Measurements from ENCODE around the gene CDKN2AIP.
"Not testable (repeated sequence)": the region's sequence is repeated elsewhere in the genome, so short reads cannot be mapped to it uniquely, and the experiment has no call there.

The CDKN2AIP gene

DNA sequence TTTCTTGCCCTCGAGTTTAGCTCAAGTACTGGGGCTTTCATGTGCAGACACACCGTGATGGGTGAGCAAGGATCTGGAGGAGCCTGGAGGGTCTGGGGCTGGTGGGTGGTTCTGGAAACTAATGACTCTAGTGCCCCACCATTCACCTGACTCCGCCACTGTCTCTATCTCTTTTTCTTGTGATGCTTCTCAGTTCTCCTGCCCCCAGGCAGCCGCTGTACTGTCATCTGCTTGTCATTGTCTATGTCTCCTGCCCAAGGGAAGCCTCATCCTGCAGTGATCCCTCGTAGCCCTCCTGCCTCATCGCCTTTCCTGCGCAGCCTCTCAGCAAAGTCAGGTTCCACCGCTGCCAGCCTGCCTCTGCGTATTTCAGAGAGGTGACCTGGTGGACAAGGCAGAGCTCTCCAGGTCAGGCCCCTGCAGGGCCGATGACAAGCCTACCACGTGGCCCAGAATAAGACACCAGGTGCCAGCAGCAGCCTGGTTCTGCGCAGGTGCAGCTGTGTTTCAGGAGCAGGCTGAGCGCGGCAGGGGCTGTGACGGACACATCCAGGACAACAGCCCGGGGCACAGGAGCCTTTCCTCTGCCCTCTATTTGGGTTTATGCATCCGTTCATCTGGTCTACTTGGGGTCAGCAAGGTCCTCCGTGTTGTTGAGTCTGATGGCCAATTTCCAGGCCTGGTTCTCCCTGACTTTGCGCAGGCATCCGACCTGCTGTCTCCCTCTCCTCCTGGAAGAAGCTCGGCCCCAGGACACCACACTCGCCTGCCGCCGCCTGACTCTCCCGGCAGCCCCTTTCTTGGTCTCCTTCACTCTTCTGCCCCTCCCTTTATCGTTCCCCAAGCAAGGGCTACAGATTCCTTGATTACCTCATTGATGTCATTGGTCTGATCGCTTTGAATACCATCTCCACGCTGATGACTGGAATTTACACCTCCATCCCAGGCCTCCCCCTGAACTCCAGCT lies 30.9 kb upstream of the CDKN2AIP start:
- DNase-seq = no peak

DNA sequence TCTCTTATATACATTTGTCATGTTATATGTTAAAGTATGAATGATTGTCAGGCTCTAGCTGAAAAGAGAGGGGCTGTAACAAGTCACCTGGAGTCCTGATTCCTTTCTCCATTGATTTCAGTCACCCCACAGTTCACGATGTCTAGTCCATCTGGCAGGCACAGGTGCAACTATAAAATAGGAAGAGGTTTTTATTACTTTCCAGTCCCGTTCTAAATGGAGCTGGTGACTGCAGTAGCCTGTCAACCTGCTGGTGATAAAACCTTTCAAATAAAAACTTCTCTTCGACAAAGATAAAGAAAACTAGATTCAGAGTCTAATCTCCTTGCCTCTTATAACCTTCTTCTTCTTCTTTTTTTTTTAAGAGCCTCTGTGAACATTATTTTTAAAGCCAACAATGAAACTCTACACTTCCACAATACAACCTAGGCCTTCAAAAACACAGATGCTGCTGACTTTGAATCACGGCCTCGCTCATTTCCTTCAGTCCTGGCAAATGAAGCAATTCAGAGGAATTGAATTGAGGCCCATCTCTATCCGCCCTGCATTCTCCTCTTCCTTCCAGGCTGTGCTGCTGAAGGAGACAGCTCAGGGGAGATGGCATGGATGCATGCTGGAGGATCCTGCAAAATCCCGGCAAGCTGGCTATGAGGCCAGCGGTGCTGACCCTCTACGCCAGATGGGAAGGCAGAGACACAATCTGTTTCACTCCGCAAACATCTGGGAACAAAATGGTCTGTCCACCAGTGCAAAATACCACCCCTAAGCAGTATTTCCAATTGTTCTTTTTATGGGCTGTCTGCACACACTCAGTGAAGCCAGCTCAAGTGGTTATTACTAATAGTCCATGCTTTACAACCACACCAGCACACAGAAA lies 27.3 kb upstream of the CDKN2AIP start:
- peak; percentile 33 for DNase-seq

DNA sequence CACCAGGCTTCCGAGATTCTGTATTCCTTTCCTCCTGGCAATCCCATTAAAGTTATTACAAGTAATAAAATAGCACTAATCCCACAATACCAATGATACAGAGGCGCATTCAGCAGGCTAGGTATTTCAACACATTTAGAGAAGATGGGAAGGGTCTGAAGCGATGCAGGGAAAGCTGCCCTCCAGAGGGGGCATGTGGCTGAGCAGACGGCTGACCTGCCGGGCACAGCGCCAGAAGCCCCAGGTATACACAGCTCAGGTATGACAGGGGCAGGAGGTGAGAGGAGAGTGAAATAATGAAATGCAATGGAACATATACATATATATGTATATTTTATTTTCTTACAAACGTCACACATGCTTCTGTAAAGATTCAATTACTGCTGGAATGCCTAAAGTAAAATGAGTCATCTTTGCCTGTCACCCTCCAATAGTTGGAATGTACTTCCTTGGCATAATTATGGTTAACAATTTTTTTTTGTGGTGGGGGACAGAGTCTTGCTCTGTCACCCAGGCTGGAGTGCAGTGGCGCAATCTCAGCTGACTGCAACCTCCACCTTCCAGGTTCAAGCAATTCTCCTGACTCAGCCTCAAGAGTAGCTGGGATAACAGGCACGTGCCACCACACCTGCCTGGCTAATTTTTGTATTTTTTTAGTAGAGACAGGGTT lies 21.3 kb upstream of the CDKN2AIP start:
- no peak for DNase-seq

DNA sequence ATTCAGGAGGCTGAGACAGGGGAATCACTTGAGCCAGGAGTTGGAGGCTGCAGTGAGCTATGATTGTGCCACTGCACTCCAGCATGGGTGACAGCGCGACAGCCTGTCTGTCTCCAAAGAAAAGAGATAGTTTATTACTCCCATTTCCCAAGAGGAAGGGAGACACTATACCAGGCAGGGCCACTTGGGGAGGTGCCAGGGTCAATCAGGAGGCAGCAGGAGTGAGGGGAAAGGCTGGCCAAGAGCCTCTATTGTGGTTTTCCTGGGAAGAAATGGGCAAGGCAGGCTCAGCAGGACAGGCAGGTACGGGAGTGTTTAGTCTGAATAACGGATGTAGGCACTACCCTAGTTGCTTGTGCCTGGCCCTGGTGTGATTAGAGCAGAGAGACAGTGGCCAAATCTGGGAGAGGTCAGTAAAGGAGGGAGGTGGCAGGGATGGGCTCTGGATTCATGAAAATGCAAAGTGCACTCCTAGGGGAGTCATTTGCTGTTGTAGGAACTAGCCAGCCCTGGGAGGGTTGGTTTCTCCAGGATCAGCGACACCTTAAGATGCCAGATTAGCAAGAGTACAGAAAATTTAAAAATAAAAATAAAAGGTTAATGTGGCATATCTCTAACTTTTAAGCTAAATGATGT lies 20.2 kb upstream of the CDKN2AIP start:
- DNase-seq = no peak

DNA sequence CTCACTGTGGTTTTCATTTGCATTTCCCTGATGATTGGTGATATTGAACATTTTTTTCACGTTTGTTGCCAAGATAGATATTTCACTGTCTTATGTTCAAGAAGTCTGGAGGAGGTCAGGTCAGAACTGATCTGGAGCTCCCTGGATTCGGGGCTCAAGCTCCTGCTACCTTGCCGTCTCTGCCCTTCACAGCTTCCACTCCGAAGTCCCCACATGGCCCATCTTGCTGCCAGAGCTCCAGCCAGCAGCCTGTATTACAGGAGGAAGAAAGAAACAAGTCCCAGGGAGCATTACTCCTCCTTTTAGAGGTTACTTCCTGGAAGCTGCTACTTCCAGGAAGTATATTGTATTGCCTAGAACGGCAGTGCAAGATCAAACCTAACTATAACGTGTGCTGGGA lies 17.9 kb upstream of the CDKN2AIP start:
- DNase-seq = no peak

DNA sequence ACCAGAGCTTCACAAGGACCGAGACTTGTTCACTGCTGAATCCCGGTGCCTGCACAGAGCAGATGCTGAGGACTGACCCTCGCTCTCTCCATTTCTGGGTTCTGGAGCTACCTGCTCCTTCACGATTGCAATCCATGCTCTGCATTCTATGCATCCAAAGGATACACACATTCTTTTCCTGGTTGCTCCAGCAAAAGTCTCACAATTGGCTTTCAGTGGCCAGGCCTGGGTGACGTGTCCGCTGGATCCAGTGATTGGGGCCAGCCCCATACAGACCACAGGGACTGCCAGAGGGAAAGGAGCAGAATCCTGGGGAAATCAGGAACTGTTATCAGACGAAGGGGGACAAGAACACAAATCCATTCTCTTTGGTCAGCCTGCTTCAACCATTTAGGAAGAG lies 14.9 kb upstream of the CDKN2AIP start:
- no peak for DNase-seq

DNA sequence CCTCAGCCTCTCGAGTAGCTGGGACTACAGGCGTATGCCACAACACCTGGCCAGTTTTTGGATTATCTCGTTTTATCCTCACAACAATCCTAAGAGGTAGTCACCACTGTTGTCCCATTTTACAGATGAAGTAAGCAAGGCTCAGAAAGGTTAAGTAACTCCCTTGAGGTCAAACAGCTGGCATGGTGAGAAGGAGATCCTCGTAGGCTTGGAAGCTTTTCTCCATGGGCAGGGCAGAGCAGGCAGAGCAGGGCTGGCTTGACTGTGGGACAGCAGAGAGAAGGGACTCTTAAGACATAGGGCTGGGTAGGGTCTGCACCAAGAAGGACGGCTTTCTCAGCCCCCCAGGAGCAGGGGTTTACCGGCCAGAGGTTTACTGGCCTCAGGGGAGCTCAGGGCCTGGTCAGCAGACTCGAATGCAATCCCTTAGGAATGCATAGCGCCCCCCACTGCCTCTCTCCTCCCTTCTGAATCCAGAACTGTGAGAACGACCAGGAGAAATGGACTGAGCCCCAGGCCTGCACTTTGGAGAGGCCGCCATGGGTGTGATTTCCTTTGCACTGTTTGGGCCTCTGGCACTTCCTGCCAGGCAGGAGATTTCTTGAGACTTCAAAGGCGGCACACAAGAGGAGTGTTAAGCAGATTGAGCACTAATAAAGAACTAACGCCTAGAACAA lies 14.0 kb upstream of the CDKN2AIP start:
- DNase-seq = no peak

DNA sequence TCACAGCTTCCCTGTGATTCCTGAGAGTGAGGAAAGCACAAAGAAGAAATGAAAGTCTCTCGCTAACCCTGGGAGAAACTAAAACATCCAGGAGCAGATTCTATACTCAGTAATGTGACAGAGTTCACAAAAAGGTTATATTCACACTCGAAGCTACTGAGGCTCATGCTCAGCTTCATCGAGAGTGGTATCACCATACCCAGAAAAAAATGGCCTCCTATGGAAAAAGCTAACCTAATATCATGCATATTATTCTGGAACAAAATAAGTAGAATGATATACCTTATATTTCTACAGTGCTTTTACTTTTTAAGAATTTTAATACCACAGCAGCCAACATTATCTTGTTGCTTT lies 13.5 kb upstream of the CDKN2AIP start:
- DNase-seq = no peak

DNA sequence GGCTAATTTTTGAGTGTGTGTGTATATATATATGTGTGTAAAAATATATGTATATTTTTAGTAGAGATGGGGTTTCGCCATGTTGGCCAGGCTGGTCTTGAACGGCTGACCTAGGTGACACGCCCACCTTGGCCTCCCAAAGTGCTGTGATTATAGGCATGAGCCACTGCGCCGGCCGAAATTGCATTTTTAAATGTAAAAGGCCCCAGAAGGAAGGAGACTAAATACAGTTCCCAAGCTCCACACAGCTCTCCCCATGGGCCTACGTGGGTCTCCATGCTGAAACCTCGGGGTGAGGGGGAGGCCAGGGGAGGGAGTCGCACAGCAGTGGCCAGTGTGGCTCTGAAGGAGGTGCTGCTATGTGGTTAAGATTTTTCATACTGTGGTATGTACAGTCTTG lies 12.8 kb upstream of the CDKN2AIP start:
- DNase-seq = no peak

DNA sequence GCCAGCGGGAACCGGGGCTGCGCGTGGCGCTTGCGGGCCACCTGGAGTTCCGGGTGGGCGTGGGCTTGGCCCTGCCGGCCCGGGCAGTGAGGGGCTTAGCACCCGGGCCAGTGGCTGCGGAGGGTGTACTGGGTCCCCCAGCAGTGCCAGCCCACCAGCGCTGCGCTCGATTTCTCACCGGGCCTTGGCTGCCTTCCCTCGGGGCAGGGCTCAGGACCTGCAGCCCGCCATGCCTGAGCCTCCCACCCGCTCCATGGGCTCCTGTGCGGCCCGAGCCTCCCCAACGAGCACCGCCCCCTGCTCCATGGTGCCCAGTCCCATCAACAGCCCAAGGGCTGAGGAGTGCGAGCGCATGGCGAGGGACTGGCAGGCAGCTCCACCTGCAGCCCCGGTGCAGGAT lies 11.3 kb upstream of the CDKN2AIP start:
- DNase-seq = not testable (repeated sequence)

DNA sequence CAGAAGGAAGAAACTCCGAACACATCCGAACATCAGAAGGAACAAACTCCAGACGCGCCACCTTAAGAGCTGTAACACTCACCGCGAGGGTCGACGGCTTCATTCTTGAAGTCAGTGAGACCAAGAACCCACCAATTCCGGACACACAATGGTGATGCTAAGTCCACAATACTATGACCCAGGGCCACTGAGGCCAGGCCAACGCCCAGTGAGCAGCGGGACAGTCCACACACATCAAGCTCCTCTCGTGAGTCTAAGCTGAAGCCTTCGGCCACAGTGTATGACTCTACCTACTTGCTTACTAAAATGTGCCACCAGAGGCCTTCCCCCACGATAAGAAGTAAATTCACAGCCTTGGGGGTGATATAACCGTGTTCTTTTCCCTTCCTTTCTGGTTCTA lies 10.2 kb upstream of the CDKN2AIP start:
- no peak for DNase-seq

DNA sequence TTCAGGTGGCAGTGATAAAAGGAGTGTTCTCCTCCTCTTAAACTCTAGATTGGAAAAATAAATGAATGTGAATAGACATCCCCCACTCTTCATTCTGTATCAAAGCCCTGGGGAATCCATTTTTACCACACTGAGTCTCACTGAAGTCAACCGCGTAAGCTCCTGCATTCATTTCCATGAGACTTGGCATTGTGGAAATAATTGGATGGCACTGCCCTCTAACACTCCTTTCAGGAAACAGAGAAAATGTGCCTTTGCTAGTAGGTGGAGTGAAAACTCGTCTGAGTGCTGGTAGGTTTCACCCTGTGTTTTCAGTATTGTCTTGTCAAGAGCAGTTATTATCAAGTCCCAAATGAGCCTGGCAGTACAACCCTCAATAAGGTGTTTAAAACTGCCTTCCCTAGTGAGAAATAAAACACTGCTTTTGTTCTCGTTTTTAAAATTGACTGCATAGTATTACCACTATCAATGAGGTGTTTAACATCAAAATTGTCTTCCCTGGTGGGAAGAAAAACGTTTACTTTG lies 9.7 kb upstream of the CDKN2AIP start:
- DNase-seq = no peak

DNA sequence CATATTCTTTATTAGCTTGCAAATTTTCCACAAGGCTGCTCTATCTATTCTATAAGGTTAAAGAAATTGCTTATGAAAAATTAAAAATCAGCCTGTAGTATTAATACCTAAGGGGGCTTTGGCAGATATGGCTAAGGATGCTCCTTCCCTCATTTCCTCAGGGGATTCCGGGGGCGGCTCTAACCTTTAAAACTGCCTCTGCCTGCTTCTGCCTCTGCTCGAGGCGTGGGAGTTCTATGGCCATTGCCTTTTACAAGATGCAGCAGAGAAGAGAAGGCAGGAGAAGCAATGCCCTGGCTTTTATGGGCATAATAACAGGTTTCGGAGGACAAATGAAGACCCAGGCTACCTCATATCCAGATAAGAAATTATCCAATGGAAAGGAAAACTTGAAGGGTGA lies 8.6 kb upstream of the CDKN2AIP start:
- DNase-seq = no peak

DNA sequence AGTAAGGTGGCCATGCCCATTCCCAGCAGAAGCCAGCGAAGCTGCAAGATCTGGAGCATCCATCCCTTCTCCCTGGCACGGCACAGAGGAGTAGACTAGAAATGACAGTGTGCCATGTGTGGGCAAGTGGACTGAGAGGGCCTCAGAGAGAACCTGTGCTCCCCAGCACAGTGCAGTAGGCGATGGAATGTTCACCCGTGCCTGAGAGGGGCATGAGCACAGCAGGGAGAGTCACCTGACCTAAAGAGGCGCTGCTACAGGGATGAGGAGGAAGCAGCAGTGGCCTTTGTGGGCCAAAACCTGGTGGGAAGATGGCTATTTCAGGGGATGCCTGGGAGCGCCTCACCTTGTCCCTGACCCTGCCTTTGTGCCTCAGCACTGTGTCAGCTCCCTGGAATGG lies 8.0 kb upstream of the CDKN2AIP start:
- DNase-seq = no peak

DNA sequence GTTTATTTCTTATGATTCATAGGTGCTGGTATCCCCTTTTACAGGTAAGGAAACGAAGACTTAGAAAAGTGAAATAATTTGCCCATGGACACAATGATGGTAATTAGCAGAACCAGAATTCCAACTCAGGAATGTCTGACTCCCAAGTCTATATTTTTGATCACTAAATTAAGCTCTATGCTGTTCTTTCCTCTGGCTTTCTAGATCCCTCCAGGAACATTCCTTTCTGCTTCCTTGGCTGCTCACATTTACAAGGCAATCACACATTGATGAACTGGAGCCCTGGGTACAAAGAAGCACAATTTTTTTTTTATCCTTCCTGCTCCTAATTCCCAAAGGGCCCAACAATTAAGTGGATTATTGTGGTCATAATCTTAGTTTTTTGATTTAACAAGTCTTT lies 7.0 kb upstream of the CDKN2AIP start:
- no peak for DNase-seq

DNA sequence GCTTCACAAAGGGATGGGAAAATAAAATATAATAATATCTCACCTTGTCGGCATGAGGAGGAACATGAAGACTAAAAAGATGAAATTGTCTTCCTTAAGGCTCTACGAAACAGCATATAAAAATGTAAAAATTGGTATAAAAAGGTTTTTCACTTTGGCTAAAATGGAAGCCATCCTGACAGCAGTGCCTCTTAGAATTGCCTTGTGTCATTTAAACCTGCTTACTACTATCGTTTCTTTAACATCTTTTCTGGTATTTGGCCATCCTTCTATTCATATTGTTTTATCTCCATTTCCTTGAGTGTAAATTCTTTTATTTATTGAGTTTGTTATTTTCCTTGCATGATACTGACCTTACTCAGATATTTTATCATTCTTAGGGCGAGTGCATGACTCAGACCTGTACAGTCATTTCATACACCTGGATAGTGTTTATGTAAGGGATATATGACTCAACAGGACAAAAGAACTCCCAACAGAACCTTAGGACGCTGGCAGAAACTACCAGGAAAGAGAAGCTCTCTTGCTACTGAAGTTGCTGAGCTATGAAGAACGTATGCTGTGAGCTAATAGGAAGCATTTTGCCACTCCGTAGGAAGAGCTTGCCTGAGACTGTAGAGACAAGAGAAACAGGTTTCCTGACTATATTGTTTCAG lies 5.8 kb upstream of the CDKN2AIP start:
- no peak for DNase-seq

DNA sequence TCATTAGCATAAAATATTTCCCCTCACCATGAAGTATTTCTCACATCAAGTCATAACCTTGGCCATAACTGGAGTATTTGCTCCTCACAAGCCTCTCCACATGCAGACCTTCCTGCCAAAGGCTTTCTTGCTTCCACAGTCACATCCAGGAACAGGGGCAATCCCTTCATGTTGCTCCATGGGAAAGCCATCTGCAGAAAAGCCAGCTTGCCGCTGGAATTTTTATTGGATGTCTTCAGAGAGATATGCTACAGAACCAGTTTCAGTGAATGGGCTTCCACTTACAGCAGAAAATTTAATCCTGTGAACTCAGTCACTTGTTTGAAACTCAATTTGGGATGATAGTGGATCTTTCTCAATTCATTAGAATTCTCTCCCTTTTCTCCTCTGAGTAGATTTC lies 3.2 kb upstream of the CDKN2AIP start:
- no peak for DNase-seq

DNA sequence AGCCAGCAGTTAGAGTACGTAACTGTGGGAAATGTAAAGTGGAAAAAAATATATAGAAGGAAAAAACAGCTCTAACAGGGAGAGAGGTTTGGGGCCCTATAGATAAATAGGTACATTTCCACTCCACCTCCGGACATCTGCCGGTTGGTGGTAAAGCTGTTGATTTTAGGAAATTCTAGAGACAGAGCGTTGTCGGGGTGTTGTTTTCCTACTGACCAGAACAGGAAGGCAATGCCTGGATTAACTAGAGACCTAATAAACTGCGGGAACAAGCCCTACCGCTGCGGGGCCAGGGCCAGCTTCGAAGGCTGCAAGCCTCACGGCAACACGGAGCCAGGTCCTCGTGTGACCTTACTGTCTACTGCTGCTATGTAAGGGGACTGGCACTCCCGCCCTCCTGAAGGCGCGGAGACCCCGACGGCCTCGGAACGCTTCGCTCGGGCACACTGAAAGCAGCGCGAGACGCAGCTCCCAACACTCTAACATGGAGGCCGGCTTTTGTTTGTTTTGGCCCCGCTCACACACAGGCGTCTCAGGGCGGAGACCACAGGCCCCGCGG lies 702 bp upstream of the CDKN2AIP start:
- DNase-seq = peak; percentile 42

DNA sequence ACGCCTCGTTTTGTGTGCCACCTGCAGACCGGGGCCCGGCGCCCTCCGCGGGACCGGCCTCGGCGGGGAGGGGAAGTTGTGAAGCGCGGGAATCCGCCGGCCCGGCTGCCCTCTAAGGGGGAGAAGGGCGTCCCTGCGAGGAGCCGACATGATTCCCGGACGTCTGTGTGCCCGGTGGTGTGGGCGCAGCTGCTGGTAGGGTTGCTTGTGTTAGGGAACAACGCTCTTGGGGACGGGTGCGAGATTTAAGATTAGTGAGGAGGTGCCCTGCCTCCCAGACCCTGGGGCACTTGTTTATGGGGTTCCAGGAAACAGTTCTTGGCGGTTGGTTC lies 627 bp downstream of the CDKN2AIP start:
- no peak for DNase-seq

DNA sequence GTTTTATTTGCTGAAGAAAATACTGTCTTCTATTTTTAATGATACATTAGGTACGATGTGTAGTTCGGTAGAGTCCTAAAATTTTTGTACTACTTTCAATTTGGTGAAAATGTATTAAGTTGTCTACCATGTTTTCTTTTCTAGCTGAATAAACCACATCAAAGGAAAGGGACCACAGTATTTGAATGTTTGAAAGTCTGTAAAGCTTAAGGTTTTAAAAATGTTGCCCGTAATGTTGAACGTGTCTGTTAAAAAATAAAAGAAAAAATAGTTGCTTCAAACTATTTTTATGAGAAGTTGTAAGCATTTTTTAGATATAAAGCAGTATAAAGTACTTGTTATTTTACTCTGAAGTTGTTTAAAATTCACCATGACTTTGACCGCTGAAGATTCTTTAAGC lies 3.2 kb downstream of the CDKN2AIP start:
- DNase-seq = no peak

DNA sequence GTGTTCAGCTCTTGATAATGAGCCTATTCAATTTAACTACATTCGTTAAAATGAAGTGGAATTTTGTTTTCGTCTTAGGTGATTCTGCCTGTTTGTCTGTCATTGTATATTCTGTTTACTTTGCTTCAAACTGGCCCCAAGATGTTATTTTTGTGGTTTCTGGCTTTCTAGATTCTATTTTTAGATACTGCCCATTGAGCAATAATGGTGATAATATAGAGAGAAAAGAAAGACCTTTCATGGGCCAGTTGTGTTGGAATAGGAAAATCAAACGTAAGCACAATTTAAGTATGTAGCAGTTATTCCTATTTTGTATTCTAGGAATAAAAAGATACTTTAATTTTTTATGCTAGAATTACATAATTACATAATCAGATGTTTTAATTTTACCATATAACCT lies 4.0 kb downstream of the CDKN2AIP start:
- no peak for DNase-seq

Data from DMS79 treated with DMSO at 0.1 percent for 48 hours (cell line).